ENCODE measurements around the gene ZNF532. TPM values are rescaled to one million over a fixed set of nuclear protein-coding genes. Genes with fewer than 3 reads are reported as not detected.

ZNF532 gene
- polyA plus RNA-seq, 1 donor (not counting 4 experiments of a cell fraction or from before 2014, with no cell fraction given) = 31.5 TPM

DNA sequence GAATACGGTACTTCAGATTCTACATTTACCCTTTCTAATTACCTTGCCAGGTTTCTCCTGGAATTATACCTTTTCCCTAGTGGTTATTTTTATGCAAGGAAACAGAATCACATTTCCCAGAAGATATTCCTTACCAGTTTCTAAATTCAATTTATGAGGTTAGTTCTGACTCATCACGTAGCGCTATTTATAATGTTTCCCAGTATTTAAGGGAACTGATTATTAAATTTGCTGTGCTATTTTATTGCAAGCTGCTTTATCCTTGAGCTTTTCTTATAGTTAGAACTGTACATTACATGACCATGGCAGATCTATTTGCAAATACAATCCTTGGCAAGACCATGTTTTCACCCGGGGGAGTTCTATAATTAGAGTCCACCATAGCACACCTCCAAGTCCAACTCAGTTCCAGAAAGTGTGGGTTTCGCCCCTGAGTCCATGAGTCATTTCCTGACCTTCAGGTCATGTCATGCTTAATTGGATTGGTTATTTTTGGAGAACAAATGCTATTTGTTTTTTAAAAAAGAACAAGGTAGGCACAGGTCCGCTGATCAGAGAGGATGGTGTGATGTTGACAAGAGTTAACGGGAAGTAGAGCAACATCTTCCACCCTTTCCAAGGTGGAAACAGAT, 126.6 kb downstream of the ZNF532 start:
- DNase-seq (ENCODE audit: low read depth, low spot score) (no peak), FAIRE-seq (peak; percentile 70)
- peaks cover 32% of the 10 kb centered on the region for H3K4me1 ChIP-seq (ENCODE audit: control insufficient read depth, extremely low read depth, insufficient read depth, low read length)
- no peaks in the 10 kb centered on the region for H4K20me1 ChIP-seq (ENCODE audit: control insufficient read depth, extremely low read depth, insufficient read depth, low read length)
- TF ChIP-seq, protein P1, sequence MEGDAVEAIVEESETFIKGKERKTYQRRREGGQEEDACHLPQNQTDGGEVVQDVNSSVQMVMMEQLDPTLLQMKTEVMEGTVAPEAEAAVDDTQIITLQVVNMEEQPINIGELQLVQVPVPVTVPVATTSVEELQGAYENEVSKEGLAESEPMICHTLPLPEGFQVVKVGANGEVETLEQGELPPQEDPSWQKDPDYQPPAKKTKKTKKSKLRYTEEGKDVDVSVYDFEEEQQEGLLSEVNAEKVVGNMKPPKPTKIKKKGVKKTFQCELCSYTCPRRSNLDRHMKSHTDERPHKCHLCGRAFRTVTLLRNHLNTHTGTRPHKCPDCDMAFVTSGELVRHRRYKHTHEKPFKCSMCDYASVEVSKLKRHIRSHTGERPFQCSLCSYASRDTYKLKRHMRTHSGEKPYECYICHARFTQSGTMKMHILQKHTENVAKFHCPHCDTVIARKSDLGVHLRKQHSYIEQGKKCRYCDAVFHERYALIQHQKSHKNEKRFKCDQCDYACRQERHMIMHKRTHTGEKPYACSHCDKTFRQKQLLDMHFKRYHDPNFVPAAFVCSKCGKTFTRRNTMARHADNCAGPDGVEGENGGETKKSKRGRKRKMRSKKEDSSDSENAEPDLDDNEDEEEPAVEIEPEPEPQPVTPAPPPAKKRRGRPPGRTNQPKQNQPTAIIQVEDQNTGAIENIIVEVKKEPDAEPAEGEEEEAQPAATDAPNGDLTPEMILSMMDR (optimal IDR thresholded peaks at IDR 0.05 in 1 of 3, IDR thresholded peaks at IDR 0.05 in 1 of 3, conservative IDR thresholded peaks at IDR 0.05 in 1 of 3; ENCODE audit: extremely low read depth in 1 of 3, insufficient read depth in 2 of 3, low read length in 3 of 3) = no peak
- no peak for TF ChIP-seq EZH2 (IDR thresholded peaks at IDR 0.05; ENCODE audit: low read length)
- H3K9ac ChIP-seq (ENCODE audit: control insufficient read depth, extremely low read depth, insufficient read depth, low read length) = no peak overlapping the region
- peak overlapping the region; percentile 3 for H2AFZ ChIP-seq (ENCODE audit: control insufficient read depth, low read length)
- no peaks in the 10 kb centered on the region for H3K27me3 ChIP-seq (ENCODE audit: control insufficient read depth, extremely low read depth, insufficient read depth, low read length)
- no peaks in the 10 kb centered on the region for H3K9me1 ChIP-seq (ENCODE audit: control insufficient read depth, extremely low read depth, insufficient read depth, low read length)
- H3K79me2 ChIP-seq (ENCODE audit: control insufficient read depth, insufficient read depth, low read length) = no peaks in the 10 kb centered on the region
- no peak overlapping the region for H3K27ac ChIP-seq (ENCODE audit: control insufficient read depth, insufficient read depth, low read length)
- H3K9me3 ChIP-seq (ENCODE audit: control insufficient read depth, low read depth, low read length) = no peaks in the 10 kb centered on the region
- dilution Hi-C loops (cut with MboI; ENCODE audit: extremely low pct_ligation_motif_present, low sequenced_read_pairs) = no loop called here
- H3K4me3 ChIP-seq (ENCODE audit: control insufficient read depth in 2 of 3, extremely low read depth in 1 of 3, insufficient read depth in 2 of 3, low read depth in 1 of 3, low read length in 3 of 3) = no peak overlapping the region
- H3K36me3 ChIP-seq (ENCODE audit: control insufficient read depth in 2 of 2, extremely low read depth in 1 of 2, insufficient read depth in 2 of 2, low read length in 2 of 2) = no peaks in the 10 kb centered on the region
- H3K4me2 ChIP-seq (ENCODE audit: control insufficient read depth, extremely low read depth, insufficient read depth, low read depth, low read length) = peak overlapping the region; percentile 49

DNA sequence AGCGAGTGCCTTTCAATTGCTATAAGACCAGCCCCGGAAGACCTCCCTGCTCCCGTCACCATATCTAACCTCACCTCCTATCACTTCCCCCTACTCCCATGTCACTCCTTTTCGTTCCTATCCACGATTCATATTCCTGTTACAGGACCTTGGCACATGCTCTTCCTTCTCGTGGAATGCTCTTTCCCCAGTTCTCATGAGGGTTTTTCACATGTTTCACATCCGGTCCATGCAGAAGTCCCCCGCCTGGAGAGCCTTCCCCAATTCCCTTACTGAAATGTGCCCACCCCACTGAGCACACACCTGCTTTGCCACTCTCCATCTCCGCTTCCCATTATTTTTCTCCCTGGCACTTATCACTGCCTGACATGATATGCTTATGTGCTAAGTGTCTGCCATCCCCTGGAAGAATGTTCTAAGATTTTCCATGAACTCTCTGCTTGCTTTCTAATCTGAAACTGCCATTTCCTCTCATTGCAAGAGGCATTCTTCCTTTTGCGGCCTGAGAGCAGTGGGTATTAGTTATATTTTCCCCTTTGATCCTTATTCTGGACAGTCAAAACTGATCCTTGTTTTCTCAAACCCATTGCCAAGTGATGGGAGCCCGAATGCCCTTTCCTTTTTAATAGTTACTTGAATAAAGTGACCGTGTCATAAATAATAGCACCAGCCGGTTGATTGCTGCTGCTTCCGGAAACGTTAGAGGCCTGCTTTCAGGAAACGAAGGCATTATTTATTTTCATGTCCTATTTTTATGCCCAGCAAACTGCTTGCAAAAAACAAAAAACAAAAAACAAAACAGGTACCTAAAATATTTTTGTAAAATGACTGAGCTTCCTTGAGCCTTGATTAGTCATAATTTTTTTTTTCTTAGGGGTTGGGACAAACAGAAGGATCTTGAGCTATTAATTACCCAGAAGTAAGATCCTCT, 127.9 kb downstream of the ZNF532 start:
- FAIRE-seq = peak; percentile 20

More for the DNA sequence above, 127.9 kb downstream of the ZNF532 start:
- Histone ChIP-seq H3K9me1 (ENCODE audit: control insufficient read depth, extremely low read depth, insufficient read depth, low read length) (no peaks in the 10 kb centered on the region), H3K27me3 (ENCODE audit: control insufficient read depth, extremely low read depth, insufficient read depth, low read length) (no peaks in the 10 kb centered on the region), H3K9ac (ENCODE audit: control insufficient read depth, extremely low read depth, insufficient read depth, low read length) (no peak overlapping the region), H4K20me1 (ENCODE audit: control insufficient read depth, extremely low read depth, insufficient read depth, low read length) (no peaks in the 10 kb centered on the region), H3K4me1 (ENCODE audit: control insufficient read depth, extremely low read depth, insufficient read depth, low read length) (peaks cover 32% of the 10 kb centered on the region), H3K36me3 (ENCODE audit: control insufficient read depth in 2 of 2, extremely low read depth in 1 of 2, insufficient read depth in 2 of 2, low read length in 2 of 2) (no peaks in the 10 kb centered on the region), H3K27ac (ENCODE audit: control insufficient read depth, insufficient read depth, low read length) (peak overlapping the region; percentile 18), H3K79me2 (ENCODE audit: control insufficient read depth, insufficient read depth, low read length) (no peaks in the 10 kb centered on the region), H2AFZ (ENCODE audit: control insufficient read depth, low read length) (no peak overlapping the region), H3K9me3 (ENCODE audit: control insufficient read depth, low read depth, low read length) (no peaks in the 10 kb centered on the region), H3K4me3 (ENCODE audit: control insufficient read depth in 2 of 3, extremely low read depth in 1 of 3, insufficient read depth in 2 of 3, low read depth in 1 of 3, low read length in 3 of 3) (no peak overlapping the region), H3K4me2 (ENCODE audit: control insufficient read depth, extremely low read depth, insufficient read depth, low read depth, low read length) (peak overlapping the region; percentile 42)
- TF ChIP-seq EZH2 (IDR thresholded peaks at IDR 0.05; ENCODE audit: low read length) = no peak
- dilution Hi-C loops (cut with MboI; ENCODE audit: extremely low pct_ligation_motif_present, low sequenced_read_pairs) = no loop called here
- DNase-seq (ENCODE audit: low read depth, low spot score) = no peak

Measured in keratinocyte (primary cell).